ENCODE measurements around the gene RAB14. TPM values are rescaled to one million over a fixed set of nuclear protein-coding genes. Genes with fewer than 3 reads are reported as not detected.

RAB14 gene
- total RNA-seq, 1 donor from 2014 or later = 104 TPM

DNA sequence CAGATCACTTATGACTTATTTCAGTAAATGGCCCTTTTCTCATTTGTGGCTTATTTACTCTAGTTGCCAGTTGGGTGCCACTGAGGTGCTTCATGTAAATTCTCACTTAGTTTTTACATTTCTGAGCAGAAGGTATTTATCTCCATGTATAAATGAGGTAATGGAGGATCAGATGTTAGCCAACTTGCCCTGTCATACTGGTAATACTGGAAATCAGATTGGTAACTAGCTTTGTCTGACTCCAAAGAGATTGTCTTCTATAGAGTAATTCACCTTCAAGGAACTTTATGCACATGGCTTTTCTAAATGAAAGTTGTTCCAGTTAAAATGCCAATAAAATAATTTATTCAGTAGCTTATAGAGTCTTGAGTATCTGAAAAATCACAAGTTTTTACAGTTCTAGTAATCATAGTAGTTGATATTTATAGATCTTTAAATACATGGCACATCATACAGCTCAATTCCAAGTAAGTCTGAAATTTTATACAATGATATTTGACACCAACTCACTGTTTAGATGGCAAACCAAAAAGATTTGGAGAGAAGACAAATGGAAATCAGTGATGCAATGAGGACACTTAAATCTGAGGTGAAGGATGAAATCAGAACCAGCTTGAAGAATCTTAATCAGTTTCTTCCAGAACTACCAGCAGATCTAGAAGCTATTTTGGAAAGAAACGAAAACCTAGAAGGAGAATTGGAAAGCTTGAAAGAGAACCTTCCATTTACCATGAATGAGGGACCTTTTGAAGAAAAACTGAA is 28.8 kb downstream of the RAB14 start:
- intact Hi-C loops (cut with DNase I) = no loop called here
- H3K4me3 ChIP-seq = no peak overlapping the region
- H3K36me3 ChIP-seq = peaks cover 84% of the 10 kb centered on the region
- H3K4me1 ChIP-seq = peaks cover 13% of the 10 kb centered on the region
- ATAC-seq (no peak), DNase-seq (no peak)
- no peak overlapping the region for H3K27ac ChIP-seq
- no peaks in the 10 kb centered on the region for H3K9me3 ChIP-seq
- H3K27me3 ChIP-seq = no peaks in the 10 kb centered on the region
- TF ChIP-seq, protein P1, sequence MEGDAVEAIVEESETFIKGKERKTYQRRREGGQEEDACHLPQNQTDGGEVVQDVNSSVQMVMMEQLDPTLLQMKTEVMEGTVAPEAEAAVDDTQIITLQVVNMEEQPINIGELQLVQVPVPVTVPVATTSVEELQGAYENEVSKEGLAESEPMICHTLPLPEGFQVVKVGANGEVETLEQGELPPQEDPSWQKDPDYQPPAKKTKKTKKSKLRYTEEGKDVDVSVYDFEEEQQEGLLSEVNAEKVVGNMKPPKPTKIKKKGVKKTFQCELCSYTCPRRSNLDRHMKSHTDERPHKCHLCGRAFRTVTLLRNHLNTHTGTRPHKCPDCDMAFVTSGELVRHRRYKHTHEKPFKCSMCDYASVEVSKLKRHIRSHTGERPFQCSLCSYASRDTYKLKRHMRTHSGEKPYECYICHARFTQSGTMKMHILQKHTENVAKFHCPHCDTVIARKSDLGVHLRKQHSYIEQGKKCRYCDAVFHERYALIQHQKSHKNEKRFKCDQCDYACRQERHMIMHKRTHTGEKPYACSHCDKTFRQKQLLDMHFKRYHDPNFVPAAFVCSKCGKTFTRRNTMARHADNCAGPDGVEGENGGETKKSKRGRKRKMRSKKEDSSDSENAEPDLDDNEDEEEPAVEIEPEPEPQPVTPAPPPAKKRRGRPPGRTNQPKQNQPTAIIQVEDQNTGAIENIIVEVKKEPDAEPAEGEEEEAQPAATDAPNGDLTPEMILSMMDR (IDR thresholded peaks at IDR 0.05) = no peak

GRCh38 chr9:121171236-121171635 is 30.4 kb downstream of the RAB14 start:
- H3K4me1 ChIP-seq = peaks cover 13% of the 10 kb centered on the region
- no peak overlapping the region for H3K4me3 ChIP-seq
- intact Hi-C loops (cut with DNase I) = no loop called here
- ATAC-seq (no peak), DNase-seq (no peak)
- H3K27ac ChIP-seq = no peak overlapping the region
- H3K9me3 ChIP-seq = no peaks in the 10 kb centered on the region
- peaks cover 75% of the 10 kb centered on the region for H3K36me3 ChIP-seq
- TF ChIP-seq, protein P1 (IDR thresholded peaks at IDR 0.05) = no peak
- no peaks in the 10 kb centered on the region for H3K27me3 ChIP-seq

- Histone ChIP-seq H3K4me1 (peaks cover 13% of the 10 kb centered on the region), H3K27me3 (no peaks in the 10 kb centered on the region), H3K4me3 (no peak overlapping the region), H3K36me3 (peaks cover 72% of the 10 kb centered on the region), H3K27ac (peak overlapping the region; percentile 37), H3K9me3 (no peaks in the 10 kb centered on the region)
- DNase-seq (no peak), ATAC-seq (peak; percentile 83)
- intact Hi-C loops (cut with DNase I) = no loop called here
- TF ChIP-seq, protein P1 (IDR thresholded peaks at IDR 0.05) = peak; percentile 56
These were observed 32.5 kb downstream of the RAB14 start for GRCh38 chr9:121169094-121169601.

DNA sequence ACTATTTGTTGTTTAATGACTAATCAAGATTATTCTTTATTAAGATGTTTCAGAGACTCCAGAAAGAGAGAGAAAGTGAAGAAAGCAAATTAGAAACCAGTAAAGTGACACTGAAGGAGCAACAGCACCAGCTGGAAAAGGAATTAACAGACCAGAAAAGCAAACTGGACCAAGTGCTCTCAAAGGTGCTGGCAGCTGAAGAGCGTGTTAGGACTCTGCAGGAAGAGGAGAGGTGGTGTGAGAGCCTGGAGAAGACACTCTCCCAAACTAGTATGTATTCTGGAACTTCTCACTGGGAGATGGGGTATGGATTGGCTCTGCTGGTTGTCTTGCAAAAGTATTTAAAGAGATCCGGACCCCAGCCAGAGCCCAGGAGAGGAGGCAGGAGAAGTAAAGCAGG is 33.6 kb downstream of the RAB14 start:
- H3K27ac ChIP-seq = no peak overlapping the region
- intact Hi-C loops (cut with DNase I) = no loop called here
- DNase-seq = no peak
- peaks cover 62% of the 10 kb centered on the region for H3K36me3 ChIP-seq
- H3K27me3 ChIP-seq = no peaks in the 10 kb centered on the region
- peak; percentile 49 for ATAC-seq
- TF ChIP-seq, protein P1 (IDR thresholded peaks at IDR 0.05) = no peak
- peaks cover 13% of the 10 kb centered on the region for H3K4me1 ChIP-seq
- H3K4me3 ChIP-seq = no peak overlapping the region
- H3K9me3 ChIP-seq = no peaks in the 10 kb centered on the region

DNA sequence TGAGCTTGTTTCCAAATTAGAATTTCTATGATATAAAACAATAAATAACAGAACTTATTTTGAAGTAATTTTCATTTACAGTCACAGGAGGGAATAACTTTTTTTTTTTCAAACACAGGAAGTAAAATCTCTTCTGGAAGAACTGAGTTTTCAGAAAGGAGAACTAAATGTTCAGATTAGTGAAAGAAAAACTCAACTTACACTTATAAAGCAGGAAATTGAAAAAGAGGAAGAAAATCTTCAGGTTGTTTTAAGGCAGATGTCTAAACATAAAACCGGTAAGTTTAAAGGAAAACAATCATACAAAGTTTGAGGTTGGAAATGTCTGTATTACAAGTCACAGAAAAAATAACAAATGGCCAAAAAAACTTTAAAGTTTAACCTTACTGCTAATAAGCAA is 41.6 kb downstream of the RAB14 start:
- Histone ChIP-seq H3K27me3 (no peaks in the 10 kb centered on the region), H3K4me3 (no peak overlapping the region), H3K4me1 (no peaks in the 10 kb centered on the region), H3K27ac (peak overlapping the region; percentile 7), H3K36me3 (peaks cover 70% of the 10 kb centered on the region), H3K9me3 (no peaks in the 10 kb centered on the region)
- TF ChIP-seq, protein P1 (IDR thresholded peaks at IDR 0.05) = no peak
- intact Hi-C loops (cut with DNase I) = no loop called here
- no peak for ATAC-seq
- no peak for DNase-seq
